ENCODE results near the gene TPT1.

DNA sequence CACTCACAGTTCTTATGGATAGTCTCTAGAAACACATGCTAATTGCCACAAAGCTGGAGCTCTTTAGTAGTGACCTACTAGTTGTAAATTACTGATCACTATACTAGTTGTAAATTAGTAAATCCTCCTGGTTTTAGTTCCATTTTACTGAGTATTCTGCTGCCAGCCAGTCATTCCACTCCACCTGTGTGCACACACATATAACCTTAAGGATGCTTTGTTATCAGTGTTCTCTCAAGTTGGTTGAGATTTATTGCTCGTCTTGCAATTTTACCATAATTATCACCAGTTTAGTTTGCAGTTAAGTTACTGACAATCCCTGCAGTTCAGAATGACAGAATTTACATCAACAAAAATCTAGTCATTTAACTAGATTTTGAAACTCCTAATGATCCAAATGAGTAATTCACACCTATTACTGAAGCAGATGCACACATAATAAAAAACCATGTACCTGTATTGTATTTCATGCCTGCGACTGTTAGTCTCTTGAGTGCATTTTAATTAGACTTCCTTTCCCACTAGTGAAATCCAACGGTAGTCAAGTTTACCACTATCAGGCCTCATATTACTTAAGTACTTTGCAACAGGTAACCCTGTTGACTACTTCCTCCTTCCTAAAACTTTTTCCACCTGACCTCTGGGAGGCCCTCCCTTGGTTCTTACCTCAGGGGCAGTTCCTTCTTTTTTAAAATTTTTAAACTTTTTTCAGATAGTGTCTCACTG lies 7.6 kb downstream of the TPT1 start:
- no peak for TF ChIP-seq ZNF274 (IDR thresholded peaks at IDR 0.05; ENCODE audit: low read depth, low read length)
- no peak for TF ChIP-seq SUZ12 (IDR thresholded peaks at IDR 0.05; ENCODE audit: extremely low read depth, insufficient read depth, insufficient read length)

Data from NT2/D1 (cell line).